Left lobe of liver (tissue), 2 donors: ENCODE measurements around the gene GNAI1. TPM values are rescaled to one million over a fixed set of nuclear protein-coding genes. Genes with fewer than 3 reads are reported as not detected.

Experiments used
- ATAC-seq: fragments of 200-7000 bp; cut with Tn5 transposase; one replicate; pipeline ENCODE4 v1.9.1; 2020; ENCODE audit warnings: mild to moderate bottlenecking, moderate library complexity
- DNase-seq: peaks from one replicate; pipeline ENCODE4 v3.0.0-alpha.2; 2020; ENCODE audit warnings: low spot score
- total RNA-seq: library from RNA; stranded (reverse); gene quantifications from one replicate; pipeline ENCODE4 v1.2.1, GENCODE V29; 2021
- donor health status: DM: no; HTN: no; CAD: no; lungs with moderate emphysema.
- donor health status: DM: no; HTN: yes; CAD: no.

The GNAI1 gene
- total RNA-seq, 1 donor from 2014 or later = 15.6 TPM

DNA sequence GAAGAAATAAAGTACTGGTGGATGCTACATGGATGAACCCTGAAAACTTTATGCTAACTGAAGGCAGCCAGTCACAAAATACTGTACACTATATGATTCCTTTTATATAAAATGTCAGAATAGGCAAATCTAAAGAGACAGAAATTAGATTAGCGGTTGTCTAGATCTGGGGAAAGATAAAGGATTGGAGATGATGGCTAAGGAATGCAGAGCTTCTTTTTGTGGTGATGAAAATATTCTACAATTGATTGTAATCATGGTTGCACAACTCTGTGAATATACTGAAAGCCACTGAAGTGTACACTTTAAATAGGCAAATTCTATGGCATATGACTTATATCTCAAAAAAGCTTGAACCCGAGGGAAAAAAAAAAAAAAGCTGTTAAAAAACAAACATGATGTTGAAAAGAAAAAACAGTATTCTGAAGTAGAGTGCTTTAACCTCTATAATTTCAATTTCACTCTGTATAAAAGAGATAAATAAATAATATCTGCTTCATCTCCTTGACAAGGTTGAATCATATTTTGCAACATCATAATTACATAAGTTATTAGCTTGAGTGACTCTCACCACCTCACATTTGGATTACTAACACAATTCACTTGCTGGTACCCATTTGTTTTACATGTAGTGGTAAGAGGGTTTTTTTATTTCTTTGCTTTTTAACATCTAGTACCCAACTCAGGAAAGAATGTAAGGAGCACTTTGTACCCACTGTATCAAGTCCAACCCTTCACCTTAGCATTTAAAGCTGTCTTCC is 2.8 kb upstream of the GNAI1 start:
- DNase-seq = no peak
- no peak for ATAC-seq

- ATAC-seq = no peak
- DNase-seq = no peak
Measured at GRCh38 chr7:80132594-80132993, 2.0 kb upstream of the GNAI1 start.

- no peak for DNase-seq
- ATAC-seq = no peak
Measured at GRCh38 chr7:80133361-80134114, 1.1 kb upstream of the GNAI1 start.

DNA sequence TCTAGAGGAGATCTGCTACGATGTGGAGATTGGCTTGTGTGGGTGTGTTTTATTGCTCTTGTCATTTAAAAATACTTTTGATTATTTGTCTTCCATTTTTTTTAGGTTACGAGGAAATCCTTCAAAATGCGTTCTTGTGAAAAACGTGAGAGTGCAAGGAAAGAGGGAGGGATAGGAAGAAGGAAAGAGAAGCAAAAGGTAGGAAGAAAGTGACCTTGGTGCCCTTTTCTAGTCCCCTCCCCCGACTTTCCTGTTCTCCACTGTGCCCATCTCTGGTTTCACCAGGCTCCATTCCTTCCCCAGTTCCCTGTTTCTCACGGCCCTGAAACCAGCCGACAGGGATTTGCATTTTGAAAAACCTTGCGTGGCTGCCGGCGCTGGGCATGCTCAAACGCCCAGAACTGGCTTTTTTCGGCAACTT is 506 bp upstream of the GNAI1 start:
- no peak for ATAC-seq
- no peak for DNase-seq

- ATAC-seq (peak; percentile 48), DNase-seq (no peak)
Measured at GRCh38 chr7:80135309-80136104, 876 bp downstream of the GNAI1 start.

DNA sequence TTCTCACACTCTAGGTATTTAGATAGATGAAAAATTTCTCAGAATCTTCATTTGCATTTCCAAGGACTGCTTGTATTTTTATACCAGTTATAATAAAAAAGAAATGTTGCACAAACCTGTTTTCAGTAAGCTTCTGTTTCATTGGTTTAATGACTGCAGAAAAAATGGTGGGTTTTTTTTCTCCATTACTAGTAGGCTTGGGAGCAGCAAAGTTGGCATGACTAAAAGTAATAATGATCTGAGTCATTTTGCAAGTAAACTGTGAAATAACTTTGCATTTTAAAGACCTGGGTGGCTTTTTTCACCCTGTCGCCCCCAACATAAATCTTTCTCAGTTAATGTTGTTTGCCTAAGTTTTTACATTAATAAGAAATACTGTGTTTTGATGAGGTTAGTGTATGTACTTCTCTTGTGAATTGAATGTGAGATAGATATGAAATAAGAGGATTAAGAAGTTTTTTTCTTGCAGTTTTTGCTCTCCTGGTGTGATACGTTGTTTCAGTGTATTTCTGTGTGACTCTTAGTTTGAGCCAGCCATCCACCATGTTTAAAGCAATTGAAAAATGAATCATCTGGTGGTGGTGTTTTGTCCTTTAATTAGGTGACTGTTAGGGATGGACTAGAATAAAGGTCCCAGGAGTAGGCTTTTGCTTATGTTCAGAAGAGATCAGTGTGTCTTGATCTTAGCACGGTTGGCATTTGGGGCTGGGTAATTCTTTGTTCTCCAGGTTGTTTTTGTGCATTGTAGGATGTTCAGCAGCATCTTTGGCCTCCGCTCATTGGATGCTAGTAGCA is 1.8 kb downstream of the GNAI1 start:
- DNase-seq (no peak), ATAC-seq (no peak)

DNA sequence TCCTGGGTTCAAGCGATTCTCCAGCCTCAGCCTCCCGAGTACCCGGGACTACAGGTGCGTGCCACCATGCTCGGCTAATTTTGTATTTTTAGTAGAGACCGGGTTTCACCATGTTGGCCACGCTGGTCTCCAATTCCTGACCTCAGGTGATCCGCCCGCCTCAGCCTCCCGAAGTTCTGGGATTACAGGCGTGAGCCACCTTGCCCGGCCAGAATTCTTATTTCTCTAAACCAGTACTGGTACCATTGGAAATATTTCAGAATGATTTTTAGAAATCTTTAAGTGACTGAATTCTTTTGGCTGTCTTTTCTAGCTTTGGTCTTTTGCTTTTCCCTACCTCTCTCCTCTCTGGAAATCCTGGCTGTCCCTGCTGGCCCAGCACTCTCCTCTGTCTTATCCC is 2.8 kb downstream of the GNAI1 start:
- DNase-seq (no peak), ATAC-seq (no peak)

DNA sequence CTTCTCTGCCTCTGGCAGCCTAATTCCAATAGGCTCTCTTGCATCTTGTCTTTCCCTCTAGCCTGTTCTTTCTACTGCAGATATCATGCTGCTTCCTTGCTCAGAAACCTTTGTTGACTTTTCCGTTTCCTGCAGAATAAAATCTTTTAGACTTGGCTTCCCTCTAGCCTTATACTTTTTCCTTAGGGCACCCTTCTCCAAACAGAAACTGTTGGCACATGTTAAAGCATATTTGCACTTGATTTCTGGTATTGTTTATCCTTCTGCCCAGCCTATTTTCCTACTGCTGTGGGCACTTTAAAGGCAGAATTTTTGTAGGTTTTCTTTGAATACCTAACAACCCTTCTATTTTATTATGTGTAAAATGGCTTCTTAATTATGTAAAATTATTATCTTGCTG is 4.6 kb downstream of the GNAI1 start:
- no peak for DNase-seq
- no peak for ATAC-seq

GRCh38 chr7:80140388-80140787 is 5.8 kb downstream of the GNAI1 start:
- no peak for ATAC-seq
- no peak for DNase-seq

DNA sequence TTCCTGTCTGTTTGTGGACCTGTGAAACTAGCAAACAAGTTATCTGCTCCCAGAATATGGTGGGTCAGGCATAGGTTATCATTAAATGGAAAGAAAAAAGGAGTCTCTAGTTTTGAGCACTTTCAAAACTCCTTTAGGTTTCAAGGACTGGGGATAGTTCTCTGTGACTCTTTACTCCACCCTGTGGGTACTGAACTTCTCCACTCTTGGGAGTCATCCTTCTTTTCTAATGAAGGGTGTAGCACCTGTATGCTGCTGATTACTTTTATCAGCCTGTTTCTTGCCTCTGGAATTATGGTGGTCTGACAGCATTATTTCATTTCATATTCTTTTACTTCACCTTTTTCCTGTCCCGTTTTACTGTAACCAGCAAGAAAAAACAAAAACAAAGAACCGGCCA is 6.7 kb downstream of the GNAI1 start:
- ATAC-seq = no peak

GRCh38 chr7:80142853-80143580 is 8.4 kb downstream of the GNAI1 start:
- no peak for ATAC-seq

More for the DNA sequence above, 6.7 kb downstream of the GNAI1 start:
- DNase-seq = no peak

DNA sequence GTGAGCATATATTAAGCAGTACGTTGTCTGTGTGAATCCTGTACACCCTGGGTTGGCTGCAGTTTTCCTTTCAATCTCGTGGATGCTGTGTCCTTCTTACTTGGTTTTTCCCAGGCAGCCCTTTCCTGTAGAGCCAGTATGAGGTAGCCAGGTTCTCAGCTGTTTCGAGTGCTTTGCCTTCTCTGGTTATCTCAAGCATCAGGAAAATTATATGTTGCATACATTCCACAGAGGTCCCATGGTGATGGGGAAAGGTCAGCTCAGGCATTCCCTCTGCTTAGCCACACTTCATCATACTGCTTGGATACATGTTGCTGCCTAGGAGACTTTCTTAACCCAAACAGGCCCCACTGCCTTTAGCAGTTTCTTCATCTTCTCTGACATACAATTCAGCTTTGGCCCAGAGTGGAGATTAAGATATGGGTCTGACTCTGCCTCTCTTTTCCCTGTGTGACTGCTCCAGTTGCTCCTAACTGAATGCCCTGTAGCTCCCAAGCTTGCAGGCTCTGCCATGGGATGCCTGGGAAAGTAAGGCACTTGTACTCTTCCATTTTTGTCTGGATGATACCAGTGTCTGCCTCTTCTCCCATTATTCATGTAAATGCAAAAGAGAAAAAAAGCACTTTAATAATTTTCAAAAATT is 11.3 kb downstream of the GNAI1 start:
- no peak for ATAC-seq
- no peak for DNase-seq

More at GRCh38 chr7:80142853-80143580, 8.4 kb downstream of the GNAI1 start:
- DNase-seq = no peak

DNA sequence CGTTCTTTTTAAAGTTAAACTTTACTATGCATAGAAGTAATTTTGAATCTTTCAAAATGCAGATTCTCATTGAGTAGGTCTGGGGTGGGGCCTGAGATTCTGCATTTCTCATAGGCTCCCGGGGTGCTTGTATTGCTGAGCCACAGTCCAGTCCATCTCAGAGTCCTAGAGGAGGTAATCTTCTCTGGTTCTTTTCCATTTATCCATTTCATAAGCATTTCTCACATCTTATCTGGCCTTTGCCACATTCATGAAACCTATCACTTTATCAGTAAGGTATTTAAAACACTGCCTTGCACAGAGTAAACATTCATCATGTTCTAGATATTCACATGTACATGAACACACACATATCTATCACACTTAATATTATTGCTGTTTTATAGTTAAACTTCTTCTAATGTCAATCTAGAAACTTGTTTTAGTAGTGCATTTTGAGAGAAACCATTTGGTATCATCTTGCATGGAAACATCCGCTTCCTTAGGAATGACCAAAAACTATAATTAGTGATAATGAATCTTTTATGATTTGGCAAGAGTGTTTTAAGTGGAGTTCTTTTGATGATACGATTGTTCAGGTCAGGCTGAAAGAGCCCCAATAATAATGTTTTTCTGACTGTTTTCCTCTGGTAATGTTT is 12.0 kb downstream of the GNAI1 start:
- ATAC-seq = peak; percentile 24
- DNase-seq = no peak

- ATAC-seq = peak; percentile 22
Measured at GRCh38 chr7:80147543-80148391, 13.1 kb downstream of the GNAI1 start.

GRCh38 chr7:80150611-80151273 is 16.1 kb downstream of the GNAI1 start:
- DNase-seq (no peak), ATAC-seq (peak; percentile 49)

More at GRCh38 chr7:80147543-80148391, 13.1 kb downstream of the GNAI1 start:
- DNase-seq = no peak

DNA sequence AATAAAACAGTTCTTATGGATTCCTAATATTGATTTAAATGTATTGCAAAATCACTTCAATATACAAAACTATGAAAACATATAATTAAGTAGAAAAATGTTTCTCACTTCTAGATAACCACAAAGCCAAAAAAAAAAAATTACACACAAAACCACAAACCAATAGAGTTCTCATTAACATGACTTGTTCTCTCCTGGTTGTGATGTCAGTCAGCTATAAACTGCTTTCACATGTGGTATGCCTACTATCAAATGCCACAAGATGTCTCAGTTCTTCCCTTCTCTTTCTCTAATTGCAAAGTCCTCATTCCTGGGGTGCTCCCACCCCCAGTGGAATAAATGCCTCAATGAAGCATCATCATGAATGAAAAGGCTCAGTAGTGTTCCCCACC is 16.6 kb downstream of the GNAI1 start:
- no peak for ATAC-seq
- no peak for DNase-seq

GRCh38 chr7:80153446-80153845 is 18.8 kb downstream of the GNAI1 start:
- ATAC-seq (no peak), DNase-seq (no peak)
